ENCODE measurements around the gene PRELID1.
"Not testable (repeated sequence)": the region's sequence is repeated elsewhere in the genome, so short reads cannot be mapped to it uniquely, and the experiment has no call there.

Gene PRELID1

GRCh38 chr5:177336603-177337494 lies 33.2 kb downstream of the PRELID1 start:
- DNase-seq: no peak

- DNase-seq: no peak
Measured at GRCh38 chr5:177338251-177339106, 34.9 kb downstream of the PRELID1 start.

- DNase-seq: no peak
Measured at GRCh38 chr5:177339107-177339638, 35.6 kb downstream of the PRELID1 start.

GRCh38 chr5:177343000-177343399 lies 39.4 kb downstream of the PRELID1 start:
- not testable (repeated sequence) for DNase-seq

DNA sequence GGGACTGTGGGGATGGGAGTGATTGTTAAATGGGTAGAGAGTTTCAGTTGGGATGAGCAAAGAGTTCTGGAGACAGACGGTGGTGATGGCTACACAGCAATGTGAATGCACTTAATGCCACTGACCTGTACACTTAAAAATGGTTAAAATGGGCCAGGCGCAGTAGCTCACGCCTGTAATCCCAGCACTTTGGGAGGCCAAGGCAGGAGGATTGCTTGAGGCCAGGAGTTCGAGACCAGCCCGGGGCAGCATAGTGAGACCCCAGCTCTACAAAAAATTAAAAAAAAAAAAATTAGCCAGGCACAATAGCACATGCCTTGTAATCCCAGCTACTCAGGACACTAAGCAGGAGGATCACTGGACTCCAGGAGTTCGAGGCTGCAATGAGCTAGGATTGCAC lies 40.2 kb downstream of the PRELID1 start:
- no peak for DNase-seq

GRCh38 chr5:177344891-177345290 lies 41.3 kb downstream of the PRELID1 start:
- DNase-seq: no peak

DNA sequence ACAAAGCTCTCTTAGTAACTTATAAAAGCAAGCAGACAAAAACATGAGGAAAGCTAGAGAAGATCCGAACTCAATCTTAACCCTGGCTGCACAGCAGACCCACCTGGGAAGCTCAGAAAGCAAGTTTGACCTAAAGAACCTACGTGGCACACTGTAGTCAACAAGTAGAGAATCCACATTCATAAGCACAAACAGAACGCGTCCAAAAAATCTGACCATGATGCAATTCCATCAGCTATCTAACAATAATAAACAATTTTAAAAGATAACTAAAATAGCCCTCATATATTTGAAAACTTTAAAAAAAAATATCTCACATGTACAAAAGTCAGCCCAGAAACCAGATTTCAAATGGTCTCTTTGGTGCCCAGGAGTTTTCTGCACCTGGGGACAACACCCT lies 43.2 kb downstream of the PRELID1 start:
- no peak for DNase-seq

GRCh38 chr5:177347699-177348098 lies 44.1 kb downstream of the PRELID1 start:
- DNase-seq: no peak

DNA sequence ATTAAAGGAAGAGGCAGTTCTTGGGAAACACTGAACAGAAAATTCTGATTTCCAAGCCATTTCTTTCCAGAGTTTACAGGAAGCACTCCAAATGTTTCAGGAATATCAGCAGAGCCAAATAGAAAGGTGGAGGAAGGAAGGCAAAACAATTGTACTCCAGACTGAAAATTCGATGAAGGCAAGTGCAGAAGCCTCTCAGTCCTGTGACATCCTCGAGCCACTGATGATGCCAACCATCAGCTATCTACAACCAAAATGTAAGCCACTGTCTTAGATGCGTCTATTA lies 45.7 kb downstream of the PRELID1 start:
- no peak for DNase-seq

- no peak for DNase-seq
Measured at GRCh38 chr5:177349762-177350161, 46.2 kb downstream of the PRELID1 start.

- DNase-seq: no peak
Measured at GRCh38 chr5:177350776-177351391, 47.3 kb downstream of the PRELID1 start.

DNA sequence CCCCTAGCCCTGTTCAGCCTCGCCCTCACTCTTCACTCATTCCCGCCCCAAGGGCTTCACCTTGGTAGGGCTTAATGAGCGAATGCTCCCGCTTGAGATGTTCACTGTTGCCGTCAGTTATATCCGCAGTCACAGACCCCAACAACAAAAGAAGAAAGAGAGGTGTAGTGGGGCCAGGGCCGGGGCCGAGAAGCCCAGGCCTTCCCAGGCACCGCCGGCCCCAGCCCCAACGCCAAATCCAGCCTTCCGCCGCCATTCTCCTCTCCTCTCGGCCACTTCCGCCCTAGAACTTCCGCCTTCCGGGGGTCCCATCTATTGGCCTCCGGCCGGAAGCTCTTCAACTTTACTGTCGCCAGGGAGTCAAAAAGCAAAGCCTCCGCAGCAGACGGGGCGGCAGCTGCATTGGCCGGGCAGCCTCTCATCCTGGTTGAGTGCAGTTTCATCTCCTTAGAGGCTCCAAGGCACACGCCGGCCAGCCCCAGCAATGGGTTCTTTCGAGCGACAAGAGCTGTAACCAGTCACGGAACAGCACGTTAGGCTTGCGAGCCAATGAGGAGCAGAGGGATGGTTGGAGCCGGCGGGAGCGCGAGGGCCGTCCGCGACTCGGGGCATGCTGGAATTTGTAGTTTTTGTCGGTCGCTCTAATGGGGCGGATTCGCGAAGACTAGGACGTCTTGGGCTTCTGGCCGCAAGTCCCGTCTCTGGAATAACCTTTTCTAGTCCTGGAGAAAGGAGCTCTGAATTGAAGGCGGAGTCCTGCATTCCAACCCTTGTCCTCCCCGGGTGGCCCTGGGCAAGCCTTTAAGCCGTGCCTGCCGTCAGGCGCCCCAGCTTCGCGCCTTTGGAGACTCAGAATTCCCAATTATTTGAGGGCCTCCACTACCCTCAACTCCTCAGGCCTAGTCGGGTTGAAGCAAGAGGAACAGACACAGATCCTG lies 48.1 kb downstream of the PRELID1 start, which contains the start of gene LMAN2:
Gene LMAN2, minus strand, starts transcription at position 277 of the 938 bp plus-strand sequence. Its CDS starts 21 bp downstream, at position 256.
- peak; percentile 88 for DNase-seq

GRCh38 chr5:177353093-177353492 lies 49.5 kb downstream of the PRELID1 start:
- DNase-seq: no peak

GRCh38 chr5:177354256-177354655 lies 50.7 kb downstream of the PRELID1 start:
- no peak for DNase-seq

GRCh38 chr5:177354711-177355110 lies 51.1 kb downstream of the PRELID1 start:
- DNase-seq: no peak

DNA sequence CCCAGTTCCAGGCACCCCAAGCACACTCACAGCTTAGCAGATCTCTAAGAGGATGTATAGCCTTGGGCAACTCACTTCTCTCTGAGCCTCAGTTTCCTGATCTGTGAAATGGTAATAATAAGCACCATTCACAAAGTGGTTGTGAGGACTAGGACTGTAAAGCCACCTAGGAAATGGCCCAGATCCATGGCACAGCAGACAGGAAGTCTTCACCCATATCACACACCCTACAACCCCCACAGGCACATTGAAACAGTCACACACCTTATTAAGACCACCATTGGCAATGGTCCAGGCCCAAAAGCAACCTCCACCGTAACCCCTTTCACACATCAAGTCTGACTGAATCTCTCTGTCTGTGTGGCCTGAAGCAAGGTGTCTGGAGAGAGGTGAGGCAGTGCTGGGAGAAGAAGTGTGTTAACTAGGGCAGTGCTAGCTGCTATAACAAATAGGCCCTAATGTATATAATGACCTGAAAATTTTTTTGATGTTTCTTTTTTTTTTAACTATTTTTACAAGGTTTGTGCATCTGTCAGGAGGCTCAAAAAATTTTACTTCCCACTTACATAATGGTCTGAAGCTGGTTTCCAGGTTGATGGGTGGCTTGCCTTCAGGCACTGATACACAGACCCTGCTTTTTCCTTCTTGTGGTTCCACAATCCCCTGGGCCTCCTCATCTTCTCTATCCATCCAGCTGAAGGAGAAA lies 51.7 kb downstream of the PRELID1 start:
- no peak for DNase-seq

GRCh38 chr5:177355868-177356168 lies 52.2 kb downstream of the PRELID1 start:
- no peak for DNase-seq
